NCI-H524 (cell line): Measurements from ENCODE around the gene SERPING1.

Experiments used
- DNase-seq, 2 experiments: peaks; one replicate each; lab custom pipeline; 2025; lab: John Stamatoyannopoulos, UW

SERPING1 gene

GRCh38 chr11:57597916-57598830, 688 bp downstream of the SERPING1 start:
- DNase-seq, result peak in 1 of 2 experiments; percentile 30

- DNase-seq, result no peak
Measured at GRCh38 chr11:57598831-57599155, 1.3 kb downstream of the SERPING1 start.

GRCh38 chr11:57599381-57599780, 1.9 kb downstream of the SERPING1 start:
- DNase-seq, result no peak

- peak; percentile 10 to 41 for DNase-seq
Measured at GRCh38 chr11:57601297-57601696, 3.8 kb downstream of the SERPING1 start.

GRCh38 chr11:57604296-57605027, 7.0 kb downstream of the SERPING1 start:
- no peak for DNase-seq

GRCh38 chr11:57605028-57605420, 7.5 kb downstream of the SERPING1 start:
- no peak for DNase-seq

- no peak for DNase-seq
Measured at GRCh38 chr11:57610170-57610569, 12.7 kb downstream of the SERPING1 start.

GRCh38 chr11:57614234-57614772, 16.8 kb downstream of the SERPING1 start:
- DNase-seq, result no peak

GRCh38 chr11:57615308-57615707, 17.8 kb downstream of the SERPING1 start:
- no peak for DNase-seq

- DNase-seq, result no peak
Measured at GRCh38 chr11:57616595-57616994, 19.1 kb downstream of the SERPING1 start.

GRCh38 chr11:57618438-57618837, 21.0 kb downstream of the SERPING1 start:
- DNase-seq, result no peak

GRCh38 chr11:57619331-57619730, 21.8 kb downstream of the SERPING1 start:
- DNase-seq, result no peak

GRCh38 chr11:57620467-57620866, 23.0 kb downstream of the SERPING1 start:
- no peak for DNase-seq

- DNase-seq, result no peak
Measured at GRCh38 chr11:57622263-57622662, 24.8 kb downstream of the SERPING1 start.

- no peak for DNase-seq
Measured at GRCh38 chr11:57624864-57625263, 27.4 kb downstream of the SERPING1 start.

GRCh38 chr11:57626895-57627294, 29.4 kb downstream of the SERPING1 start:
- no peak for DNase-seq

- no peak for DNase-seq
Measured at GRCh38 chr11:57630171-57630570, 32.7 kb downstream of the SERPING1 start.

GRCh38 chr11:57632116-57632515, 34.6 kb downstream of the SERPING1 start:
- no peak for DNase-seq

GRCh38 chr11:57633394-57634070, 36.0 kb downstream of the SERPING1 start:
- DNase-seq, result no peak

GRCh38 chr11:57634311-57634710, 36.8 kb downstream of the SERPING1 start:
- DNase-seq, result no peak

GRCh38 chr11:57635246-57635645, 37.8 kb downstream of the SERPING1 start:
- no peak for DNase-seq

GRCh38 chr11:57637626-57638004, 40.1 kb downstream of the SERPING1 start:
- peak in 1 of 2 experiments; percentile 59 for DNase-seq
